Hepatocyte (in vitro differentiated cells): ENCODE measurements around the gene SMIM38. TPM values are rescaled to one million over a fixed set of nuclear protein-coding genes. Genes with fewer than 3 reads are reported as not detected.

Source experiments
- DNase-seq: peaks from one replicate; pipeline ENCODE4 v3.0.0-alpha.2; 2016; ENCODE audit warnings: low spot score
- H2AFZ ChIP-seq: fragments of 200-600 bp; sonication (generic); 2 replicates; pipeline ENCODE4 v1.6.0; 2016; ENCODE audit warnings: antibody characterized with exemption, mild to moderate bottlenecking
- H3K27ac ChIP-seq: fragments of 200-600 bp; sonication (generic); 2 replicates; pipeline ENCODE4 v1.5.1; 2016; ENCODE audit warnings: mild to moderate bottlenecking
- H3K27me3 ChIP-seq: fragments of 200-600 bp; sonication (generic); 2 replicates; pipeline ENCODE4 v1.6.1; 2016
- H3K36me3 ChIP-seq: fragments of 200-600 bp; sonication (generic); replicated peaks from 2 replicates; pipeline ENCODE4 v1.5.1; 2016; ENCODE audit warnings: low read depth; ENCODE audit not compliant: insufficient read depth
- H3K4me1 ChIP-seq: fragments of 200-600 bp; sonication (generic); 2 replicates; pipeline ENCODE4 v1.5.1; 2016; ENCODE audit warnings: mild to moderate bottlenecking, moderate library complexity; ENCODE audit not compliant: insufficient read depth
- H3K4me2 ChIP-seq: fragments of 200-600 bp; sonication (generic); 2 replicates; pipeline ENCODE4 v1.6.0; 2016
- H3K4me3 ChIP-seq: fragments of 200-600 bp; sonication (generic); 2 replicates; pipeline ENCODE4 v1.5.1; 2016; ENCODE audit warnings: mild to moderate bottlenecking
- H3K79me2 ChIP-seq: fragments of 200-600 bp; sonication (generic); 2 replicates; pipeline ENCODE4 v1.6.0; 2017; ENCODE audit warnings: mild to moderate bottlenecking
- H3K9me2 ChIP-seq: fragments of 200-600 bp; sonication (generic); replicated peaks from 2 replicates; pipeline ENCODE4 v1.6.0; 2017; ENCODE audit warnings: mild to moderate bottlenecking; ENCODE audit not compliant: insufficient read depth
- H3K9me3 ChIP-seq: fragments of 200-600 bp; sonication (generic); 2 replicates; pipeline ENCODE4 v1.5.1; 2016; ENCODE audit warnings: low read depth, mild to moderate bottlenecking
- H4K20me1 ChIP-seq: fragments of 200-600 bp; sonication (generic); 2 replicates; pipeline ENCODE4 v1.6.0; 2016; ENCODE audit warnings: mild to moderate bottlenecking; ENCODE audit not compliant: insufficient read depth, poor library complexity, severe bottlenecking
- EZH2 ChIP-seq: fragments of 200-600 bp; sonication (generic); IDR thresholded peaks from 2 replicates; pipeline ENCODE4 v1.6.1; 2016; ENCODE audit warnings: antibody characterized with exemption, mild to moderate bottlenecking, borderline replicate concordance
- EZH2phosphoT487 ChIP-seq: fragments of 200-600 bp; sonication (generic); IDR thresholded peaks from one replicate; pipeline ENCODE4 v1.6.1; 2018; ENCODE audit warnings: antibody characterized with exemption, mild to moderate bottlenecking, low read depth, moderate library complexity; ENCODE audit not compliant: unreplicated experiment, severe bottlenecking
- WGBS: methylation state at CpG from one replicate; pipeline ENCODE4 v1.1.6; 2016; ENCODE audit warnings: low lambda C conversion rate; ENCODE audit errors: missing lambda C conversion rate; 5-methylcytosine and 5-hydroxymethylcytosine counted together
- polyA plus RNA-seq: library from polyadenylated mRNA; unstranded; fragments of >200 nt; fragmentation: Nextera tagmentation; extraction: Ambion mirVana; gene quantifications from 2 replicates; pipeline ENCODE4 v1.2.1, GENCODE V29; 2016
- total RNA-seq: library from RNA; depleted of rRNA; stranded (reverse); fragments of >200 nt; gene quantifications from 2 replicates; pipeline ENCODE4 v1.2.3, GENCODE V29; 2014
- TF ChIP-seq, protein P1 (sequence below): fragments of 200-600 bp; sonication (generic); IDR thresholded peaks from 2 replicates; pipeline ENCODE4 v1.5.1; 2016; ENCODE audit warnings: antibody characterized with exemption, mild to moderate bottlenecking; ENCODE audit not compliant: poor library complexity

SMIM38 gene
- total and polyA plus RNA-seq, 2 experiments from 2014 or later = 0.64 to 0.70 TPM

DNA sequence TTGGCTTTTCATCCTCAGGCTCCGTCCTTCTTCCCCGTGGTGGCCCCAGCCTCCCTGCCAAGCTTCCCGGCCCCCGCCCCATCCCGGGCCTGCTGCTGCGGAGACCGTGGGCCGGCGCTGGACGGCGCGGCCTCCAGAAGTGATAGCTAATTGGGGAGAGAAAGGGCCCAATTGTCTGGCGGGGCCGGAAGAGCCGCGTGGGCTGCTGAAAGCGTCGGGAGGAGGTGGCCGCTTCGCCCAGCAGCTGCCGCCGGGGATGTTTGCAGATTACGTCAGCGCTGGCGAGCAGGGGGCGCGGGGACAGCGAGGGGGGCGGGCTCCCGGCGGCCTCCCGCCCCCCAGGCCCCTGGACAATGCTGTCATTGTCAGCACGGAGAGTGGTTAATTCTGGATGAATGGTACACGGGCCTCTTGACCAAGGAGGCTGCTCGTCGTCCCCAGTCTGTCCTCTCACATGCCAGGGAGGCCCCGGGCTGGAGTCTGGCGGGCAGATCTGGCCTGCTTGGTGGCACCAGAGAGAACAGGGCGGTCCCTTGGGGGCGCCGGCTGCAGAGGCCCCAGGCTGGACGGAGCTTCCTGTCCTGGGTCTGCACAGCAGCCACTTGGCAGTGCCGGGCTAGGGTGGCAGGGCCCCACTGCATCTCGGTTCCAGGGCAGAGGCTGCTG lies 1.6 kb downstream of the SMIM38 start:
- H2AFZ ChIP-seq = no peak overlapping the region
- no peak overlapping the region for H3K4me3 ChIP-seq
- peaks cover 12% of the 10 kb centered on the region for H3K4me1 ChIP-seq
- H3K36me3 ChIP-seq = no peaks in the 10 kb centered on the region
- TF ChIP-seq EZH2phosphoT487 = no peak
- WGBS = 93% methylated on average over 13 of the region's 44 CpGs
- no peak for DNase-seq
- H3K9me3 ChIP-seq = no peaks in the 10 kb centered on the region
- H3K9me2 ChIP-seq = no peaks in the 10 kb centered on the region
- H3K27me3 ChIP-seq = peaks cover 4% of the 10 kb centered on the region
- no peaks in the 10 kb centered on the region for H3K79me2 ChIP-seq
- peak overlapping the region; percentile 25 for H3K4me2 ChIP-seq
- H4K20me1 ChIP-seq = no peaks in the 10 kb centered on the region
- no peak overlapping the region for H3K27ac ChIP-seq

GRCh38 chr11:69157822-69158231 lies 2.1 kb downstream of the SMIM38 start:
- Histone ChIP-seq H3K27me3 (no peaks in the 10 kb centered on the region), H3K4me3 (no peak overlapping the region), H3K27ac (no peak overlapping the region), H3K9me3 (no peaks in the 10 kb centered on the region), H3K4me1 (peaks cover 12% of the 10 kb centered on the region), H3K4me2 (no peak overlapping the region), H3K36me3 (no peaks in the 10 kb centered on the region), H2AFZ (no peak overlapping the region), H4K20me1 (no peaks in the 10 kb centered on the region), H3K79me2 (no peaks in the 10 kb centered on the region), H3K9me2 (no peaks in the 10 kb centered on the region)
- DNase-seq = no peak
- 92% methylated on average over 15 of the region's 15 CpGs for WGBS
- TF ChIP-seq, protein P1, sequence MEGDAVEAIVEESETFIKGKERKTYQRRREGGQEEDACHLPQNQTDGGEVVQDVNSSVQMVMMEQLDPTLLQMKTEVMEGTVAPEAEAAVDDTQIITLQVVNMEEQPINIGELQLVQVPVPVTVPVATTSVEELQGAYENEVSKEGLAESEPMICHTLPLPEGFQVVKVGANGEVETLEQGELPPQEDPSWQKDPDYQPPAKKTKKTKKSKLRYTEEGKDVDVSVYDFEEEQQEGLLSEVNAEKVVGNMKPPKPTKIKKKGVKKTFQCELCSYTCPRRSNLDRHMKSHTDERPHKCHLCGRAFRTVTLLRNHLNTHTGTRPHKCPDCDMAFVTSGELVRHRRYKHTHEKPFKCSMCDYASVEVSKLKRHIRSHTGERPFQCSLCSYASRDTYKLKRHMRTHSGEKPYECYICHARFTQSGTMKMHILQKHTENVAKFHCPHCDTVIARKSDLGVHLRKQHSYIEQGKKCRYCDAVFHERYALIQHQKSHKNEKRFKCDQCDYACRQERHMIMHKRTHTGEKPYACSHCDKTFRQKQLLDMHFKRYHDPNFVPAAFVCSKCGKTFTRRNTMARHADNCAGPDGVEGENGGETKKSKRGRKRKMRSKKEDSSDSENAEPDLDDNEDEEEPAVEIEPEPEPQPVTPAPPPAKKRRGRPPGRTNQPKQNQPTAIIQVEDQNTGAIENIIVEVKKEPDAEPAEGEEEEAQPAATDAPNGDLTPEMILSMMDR = no peak
- TF ChIP-seq EZH2 = no peak
- no peak for TF ChIP-seq EZH2phosphoT487

DNA sequence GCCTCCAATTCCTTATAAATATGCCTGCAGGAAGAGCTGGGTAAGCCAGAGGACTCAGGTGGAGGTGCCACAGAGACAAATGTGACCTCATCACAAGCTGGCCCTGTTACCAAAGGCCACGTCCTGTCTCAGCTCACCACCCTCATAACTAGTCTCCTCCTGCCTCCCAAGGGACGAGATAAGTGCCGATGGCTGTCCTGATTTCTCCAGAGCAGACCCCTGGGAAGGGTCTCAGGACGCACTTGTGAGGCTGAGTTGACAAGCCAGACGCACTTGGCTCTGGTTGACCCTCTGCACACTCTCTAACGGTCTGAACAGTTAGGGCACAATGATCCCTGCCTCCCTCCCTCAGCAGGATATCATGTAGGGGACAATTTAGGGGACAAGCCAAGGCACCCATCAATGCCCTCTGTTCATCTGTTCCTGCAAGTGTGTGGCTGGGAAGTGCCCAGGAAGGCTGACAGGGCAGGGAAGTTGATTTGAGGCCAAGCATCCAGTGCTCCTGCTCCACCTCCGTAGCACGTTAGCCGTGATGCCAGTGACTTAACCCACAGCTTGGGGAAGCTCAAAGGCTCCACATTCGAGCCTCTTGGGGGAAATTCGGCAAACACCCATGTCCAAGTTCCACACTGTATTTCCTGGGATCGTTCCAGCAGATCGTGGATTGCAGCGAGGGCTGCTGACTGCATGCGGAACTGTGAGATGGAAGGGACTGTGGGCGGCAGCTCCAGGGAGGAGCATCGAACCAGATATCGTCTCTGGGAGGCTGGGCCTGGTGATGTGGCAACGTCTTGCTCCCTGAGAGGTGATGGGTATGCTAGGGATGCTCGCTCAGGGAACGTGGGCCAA lies 2.8 kb downstream of the SMIM38 start:
- H3K27ac ChIP-seq = no peak overlapping the region
- WGBS = 90% methylated on average over 21 of the region's 21 CpGs
- TF ChIP-seq, protein P1 = no peak
- TF ChIP-seq EZH2 = no peak
- no peak for TF ChIP-seq EZH2phosphoT487
- no peaks in the 10 kb centered on the region for H3K9me3 ChIP-seq
- H3K4me1 ChIP-seq = peaks cover 12% of the 10 kb centered on the region
- H3K36me3 ChIP-seq = no peaks in the 10 kb centered on the region
- no peaks in the 10 kb centered on the region for H3K79me2 ChIP-seq
- DNase-seq = no peak
- H3K4me2 ChIP-seq = no peak overlapping the region
- no peaks in the 10 kb centered on the region for H4K20me1 ChIP-seq
- no peak overlapping the region for H3K4me3 ChIP-seq
- H3K9me2 ChIP-seq = no peaks in the 10 kb centered on the region
- H3K27me3 ChIP-seq = no peaks in the 10 kb centered on the region
- H2AFZ ChIP-seq = no peak overlapping the region

GRCh38 chr11:69159150-69159852 lies 3.6 kb downstream of the SMIM38 start:
- TF ChIP-seq EZH2 = no peak
- TF ChIP-seq, protein P1 = no peak
- no peak for TF ChIP-seq EZH2phosphoT487
- 93% methylated on average over 19 of the region's 19 CpGs for WGBS
- Histone ChIP-seq H3K27ac (no peak overlapping the region), H3K4me2 (no peak overlapping the region), H3K4me1 (peaks cover 12% of the 10 kb centered on the region), H2AFZ (no peak overlapping the region), H3K9me3 (no peaks in the 10 kb centered on the region), H3K79me2 (no peaks in the 10 kb centered on the region), H3K9me2 (no peaks in the 10 kb centered on the region), H3K27me3 (no peaks in the 10 kb centered on the region), H3K4me3 (no peak overlapping the region), H3K36me3 (no peaks in the 10 kb centered on the region), H4K20me1 (no peaks in the 10 kb centered on the region)
- DNase-seq = no peak
